Liver (tissue), 3 donors: Measurements from ENCODE around the gene ENPP3.

Experiments
- TF ChIP-seq, protein P1 (sequence below): fragments of 150-350 bp; IDR thresholded peaks from 2 replicates; pipeline ENCODE4 v1.5.1; 2017; ENCODE audit warnings: improper control_type of control experiment, low read depth, low read length; ENCODE audit not compliant: missing input control
- TF ChIP-seq, protein P2 (sequence below): IDR thresholded peaks from 2 replicates; pipeline ENCODE4 v1.6.1; 2016; ENCODE audit warnings: antibody characterized with exemption
- donor health status: healthy.
- donor health status: healthy.

- TF ChIP-seq, protein P1, sequence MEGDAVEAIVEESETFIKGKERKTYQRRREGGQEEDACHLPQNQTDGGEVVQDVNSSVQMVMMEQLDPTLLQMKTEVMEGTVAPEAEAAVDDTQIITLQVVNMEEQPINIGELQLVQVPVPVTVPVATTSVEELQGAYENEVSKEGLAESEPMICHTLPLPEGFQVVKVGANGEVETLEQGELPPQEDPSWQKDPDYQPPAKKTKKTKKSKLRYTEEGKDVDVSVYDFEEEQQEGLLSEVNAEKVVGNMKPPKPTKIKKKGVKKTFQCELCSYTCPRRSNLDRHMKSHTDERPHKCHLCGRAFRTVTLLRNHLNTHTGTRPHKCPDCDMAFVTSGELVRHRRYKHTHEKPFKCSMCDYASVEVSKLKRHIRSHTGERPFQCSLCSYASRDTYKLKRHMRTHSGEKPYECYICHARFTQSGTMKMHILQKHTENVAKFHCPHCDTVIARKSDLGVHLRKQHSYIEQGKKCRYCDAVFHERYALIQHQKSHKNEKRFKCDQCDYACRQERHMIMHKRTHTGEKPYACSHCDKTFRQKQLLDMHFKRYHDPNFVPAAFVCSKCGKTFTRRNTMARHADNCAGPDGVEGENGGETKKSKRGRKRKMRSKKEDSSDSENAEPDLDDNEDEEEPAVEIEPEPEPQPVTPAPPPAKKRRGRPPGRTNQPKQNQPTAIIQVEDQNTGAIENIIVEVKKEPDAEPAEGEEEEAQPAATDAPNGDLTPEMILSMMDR, result no peak
- TF ChIP-seq, protein P2, sequence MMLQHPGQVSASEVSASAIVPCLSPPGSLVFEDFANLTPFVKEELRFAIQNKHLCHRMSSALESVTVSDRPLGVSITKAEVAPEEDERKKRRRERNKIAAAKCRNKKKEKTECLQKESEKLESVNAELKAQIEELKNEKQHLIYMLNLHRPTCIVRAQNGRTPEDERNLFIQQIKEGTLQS, result no peak
Measured at GRCh38 chr6:131787079-131787478, 150.0 kb downstream of the ENPP3 start.
